ENCODE data around the gene ZBTB17. TPM values are rescaled to one million over a fixed set of nuclear protein-coding genes. Genes with fewer than 3 reads are reported as not detected.

Gene ZBTB17
- total and polyA plus RNA-seq, 2 experiments from 2014 or later: 16.8 to 32.3 TPM

DNA sequence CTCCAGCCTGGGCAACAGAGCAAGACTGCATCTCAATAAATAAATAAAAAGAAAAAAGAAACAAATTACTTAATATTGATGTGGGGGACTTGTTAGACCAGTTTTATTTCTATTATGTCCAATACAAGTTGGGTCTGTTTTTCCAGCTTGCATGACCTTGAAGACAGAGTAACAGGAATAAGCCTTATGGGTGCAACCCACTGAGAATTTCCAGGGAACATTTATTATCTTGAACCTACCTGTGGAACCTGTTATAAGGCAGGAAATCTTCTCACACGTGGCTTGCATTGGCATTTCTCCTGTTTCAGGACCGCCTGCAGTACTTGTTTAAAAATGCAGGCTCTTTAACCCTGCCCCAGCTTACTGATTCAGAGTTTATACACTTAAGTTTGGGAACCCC is 64.0 kb downstream of the ZBTB17 start:
- Histone ChIP-seq H3K4me2 (no peak overlapping the region), H3K4me3 (no peak overlapping the region), H3K36me3 (replicated peaks; ENCODE audit: insufficient read depth, low read depth) (no peaks in the 10 kb centered on the region), H3K9me2 (replicated peaks; ENCODE audit: insufficient read depth) (no peaks in the 10 kb centered on the region), H3K4me1 (ENCODE audit: insufficient read depth) (no peaks in the 10 kb centered on the region), H3K27me3 (no peaks in the 10 kb centered on the region), H3K9me3 (ENCODE audit: low read depth) (no peaks in the 10 kb centered on the region), H3K79me2 (peaks cover 58% of the 10 kb centered on the region), H2AFZ (no peak overlapping the region), H3K27ac (no peak overlapping the region), H4K20me1 (ENCODE audit: insufficient read depth, poor library complexity, severe bottlenecking) (peaks cover 5% of the 10 kb centered on the region)
- peak; percentile 13 for DNase-seq (ENCODE audit: low spot score)
- WGBS (ENCODE audit: low lambda C conversion rate, missing lambda C conversion rate): 78% methylated on average over 2 of the region's 2 CpGs
- TF ChIP-seq, protein P1, sequence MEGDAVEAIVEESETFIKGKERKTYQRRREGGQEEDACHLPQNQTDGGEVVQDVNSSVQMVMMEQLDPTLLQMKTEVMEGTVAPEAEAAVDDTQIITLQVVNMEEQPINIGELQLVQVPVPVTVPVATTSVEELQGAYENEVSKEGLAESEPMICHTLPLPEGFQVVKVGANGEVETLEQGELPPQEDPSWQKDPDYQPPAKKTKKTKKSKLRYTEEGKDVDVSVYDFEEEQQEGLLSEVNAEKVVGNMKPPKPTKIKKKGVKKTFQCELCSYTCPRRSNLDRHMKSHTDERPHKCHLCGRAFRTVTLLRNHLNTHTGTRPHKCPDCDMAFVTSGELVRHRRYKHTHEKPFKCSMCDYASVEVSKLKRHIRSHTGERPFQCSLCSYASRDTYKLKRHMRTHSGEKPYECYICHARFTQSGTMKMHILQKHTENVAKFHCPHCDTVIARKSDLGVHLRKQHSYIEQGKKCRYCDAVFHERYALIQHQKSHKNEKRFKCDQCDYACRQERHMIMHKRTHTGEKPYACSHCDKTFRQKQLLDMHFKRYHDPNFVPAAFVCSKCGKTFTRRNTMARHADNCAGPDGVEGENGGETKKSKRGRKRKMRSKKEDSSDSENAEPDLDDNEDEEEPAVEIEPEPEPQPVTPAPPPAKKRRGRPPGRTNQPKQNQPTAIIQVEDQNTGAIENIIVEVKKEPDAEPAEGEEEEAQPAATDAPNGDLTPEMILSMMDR (IDR thresholded peaks at IDR 0.05; ENCODE audit: poor library complexity): no peak
- TF ChIP-seq EZH2phosphoT487 (IDR thresholded peaks at IDR 0.05; ENCODE audit: low read depth, severe bottlenecking, unreplicated experiment) (no peak), EZH2 (IDR thresholded peaks at IDR 0.05; ENCODE audit: borderline replicate concordance) (no peak)

DNA sequence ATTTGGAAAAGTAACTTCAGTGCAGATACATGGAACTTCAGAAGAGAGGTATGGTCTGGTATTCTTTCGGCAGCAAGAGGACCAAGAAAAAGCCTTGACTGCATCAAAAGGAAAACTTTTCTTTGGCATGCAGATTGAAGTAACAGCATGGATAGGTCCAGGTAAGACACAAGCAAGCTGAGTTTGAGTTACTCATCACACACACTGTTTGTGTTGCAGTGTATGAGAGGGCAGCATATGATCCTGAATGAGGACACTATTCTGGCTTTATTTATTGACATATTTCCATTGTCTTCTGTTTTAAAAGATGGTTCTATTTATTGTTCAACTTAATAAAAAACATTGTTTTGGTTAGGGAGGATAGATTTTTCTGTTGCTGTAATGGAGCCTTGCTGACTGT is 64.8 kb downstream of the ZBTB17 start:
- H3K4me2 ChIP-seq: no peak overlapping the region
- TF ChIP-seq EZH2phosphoT487 (IDR thresholded peaks at IDR 0.05; ENCODE audit: low read depth, severe bottlenecking, unreplicated experiment): no peak
- TF ChIP-seq EZH2 (IDR thresholded peaks at IDR 0.05; ENCODE audit: borderline replicate concordance): no peak
- TF ChIP-seq, protein P1 (IDR thresholded peaks at IDR 0.05; ENCODE audit: poor library complexity): no peak
- no peak overlapping the region for H2AFZ ChIP-seq
- WGBS (ENCODE audit: low lambda C conversion rate, missing lambda C conversion rate): 96% methylated on average over 1 of the region's 1 CpG
- peaks cover 66% of the 10 kb centered on the region for H3K79me2 ChIP-seq
- no peaks in the 10 kb centered on the region for H3K9me3 ChIP-seq (ENCODE audit: low read depth)
- DNase-seq (ENCODE audit: low spot score): no peak
- H3K36me3 ChIP-seq (replicated peaks; ENCODE audit: insufficient read depth, low read depth): no peaks in the 10 kb centered on the region
- no peaks in the 10 kb centered on the region for H3K9me2 ChIP-seq (replicated peaks; ENCODE audit: insufficient read depth)
- peaks cover 5% of the 10 kb centered on the region for H4K20me1 ChIP-seq (ENCODE audit: insufficient read depth, poor library complexity, severe bottlenecking)
- H3K4me1 ChIP-seq (ENCODE audit: insufficient read depth): no peaks in the 10 kb centered on the region
- no peaks in the 10 kb centered on the region for H3K27me3 ChIP-seq
- no peak overlapping the region for H3K4me3 ChIP-seq
- H3K27ac ChIP-seq: no peak overlapping the region

DNA sequence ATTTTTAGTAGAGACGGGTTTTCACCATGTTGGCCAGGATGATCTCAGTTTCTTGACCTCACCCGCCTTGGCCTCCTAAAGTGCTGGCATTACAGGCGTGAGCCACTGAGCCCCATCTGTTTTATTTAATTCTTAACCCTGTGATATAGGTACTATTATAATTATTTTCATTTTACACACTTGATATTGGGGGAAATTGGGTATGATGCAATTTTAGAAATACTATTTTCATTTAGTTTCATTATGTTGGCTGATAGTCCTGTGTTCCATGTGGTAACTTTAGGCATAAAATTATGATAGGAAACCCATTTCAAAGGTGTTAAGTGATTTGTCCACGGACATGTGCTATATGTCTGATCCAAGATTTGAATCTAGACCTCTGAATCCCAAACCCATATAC is 67.3 kb downstream of the ZBTB17 start:
- Histone ChIP-seq H3K27me3 (no peaks in the 10 kb centered on the region), H3K79me2 (peaks cover 80% of the 10 kb centered on the region), H3K4me2 (no peak overlapping the region), H3K4me1 (ENCODE audit: insufficient read depth) (no peaks in the 10 kb centered on the region), H4K20me1 (ENCODE audit: insufficient read depth, poor library complexity, severe bottlenecking) (peaks cover 8% of the 10 kb centered on the region), H3K9me3 (ENCODE audit: low read depth) (no peaks in the 10 kb centered on the region), H3K9me2 (replicated peaks; ENCODE audit: insufficient read depth) (no peaks in the 10 kb centered on the region), H2AFZ (no peak overlapping the region), H3K36me3 (replicated peaks; ENCODE audit: insufficient read depth, low read depth) (no peaks in the 10 kb centered on the region), H3K4me3 (no peak overlapping the region), H3K27ac (no peak overlapping the region)
- DNase-seq (ENCODE audit: low spot score): no peak
- 99% methylated on average over 4 of the region's 4 CpGs for WGBS (ENCODE audit: low lambda C conversion rate, missing lambda C conversion rate)
- TF ChIP-seq EZH2phosphoT487 (IDR thresholded peaks at IDR 0.05; ENCODE audit: low read depth, severe bottlenecking, unreplicated experiment) (no peak), EZH2 (IDR thresholded peaks at IDR 0.05; ENCODE audit: borderline replicate concordance) (no peak)
- TF ChIP-seq, protein P1 (IDR thresholded peaks at IDR 0.05; ENCODE audit: poor library complexity): no peak

DNA sequence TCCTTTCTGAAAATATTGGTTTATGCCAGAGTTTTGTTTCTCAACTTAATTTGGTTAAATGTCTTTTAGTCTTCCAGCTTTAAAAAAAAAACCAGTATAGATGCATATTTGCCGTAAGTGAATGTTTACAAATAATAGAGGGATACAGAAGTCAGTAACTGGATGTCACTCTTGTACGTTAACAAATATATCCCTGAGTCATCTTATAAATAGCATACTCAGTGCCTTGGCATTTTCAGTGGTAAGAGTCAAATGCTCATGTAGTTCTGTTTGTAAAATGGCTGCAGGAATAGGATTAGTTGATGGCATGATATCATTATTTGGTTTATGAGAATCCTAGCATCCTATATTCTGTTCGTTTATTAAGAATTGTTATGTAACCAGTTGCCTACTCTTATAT is 73.0 kb downstream of the ZBTB17 start:
- no peak overlapping the region for H2AFZ ChIP-seq
- no peak for TF ChIP-seq EZH2phosphoT487 (IDR thresholded peaks at IDR 0.05; ENCODE audit: low read depth, severe bottlenecking, unreplicated experiment)
- no peak for TF ChIP-seq EZH2 (IDR thresholded peaks at IDR 0.05; ENCODE audit: borderline replicate concordance)
- TF ChIP-seq, protein P1 (IDR thresholded peaks at IDR 0.05; ENCODE audit: poor library complexity): no peak
- H3K79me2 ChIP-seq: peaks cover 100% of the 10 kb centered on the region
- H3K27me3 ChIP-seq: no peaks in the 10 kb centered on the region
- no peaks in the 10 kb centered on the region for H3K9me3 ChIP-seq (ENCODE audit: low read depth)
- peaks cover 17% of the 10 kb centered on the region for H4K20me1 ChIP-seq (ENCODE audit: insufficient read depth, poor library complexity, severe bottlenecking)
- WGBS (ENCODE audit: low lambda C conversion rate, missing lambda C conversion rate): 85% methylated on average over 3 of the region's 3 CpGs
- DNase-seq (ENCODE audit: low spot score): no peak
- H3K27ac ChIP-seq: no peak overlapping the region
- no peaks in the 10 kb centered on the region for H3K4me1 ChIP-seq (ENCODE audit: insufficient read depth)
- no peak overlapping the region for H3K4me2 ChIP-seq
- no peaks in the 10 kb centered on the region for H3K9me2 ChIP-seq (replicated peaks; ENCODE audit: insufficient read depth)
- no peak overlapping the region for H3K4me3 ChIP-seq
- no peaks in the 10 kb centered on the region for H3K36me3 ChIP-seq (replicated peaks; ENCODE audit: insufficient read depth, low read depth)

Measured in hepatocyte (in vitro differentiated cells).